HepG2 (cell line): ENCODE data around the gene CCDC191. TPM values are rescaled to one million over a fixed set of nuclear protein-coding genes. Genes with fewer than 3 reads are reported as not detected.

Source experiments
- ARID5B ChIP-seq: IDR thresholded peaks from 2 replicates; pipeline ENCODE4 v1.4.0; 2020; ENCODE audit warnings: mild to moderate bottlenecking, missing genetic modification reagents
- ARNTL ChIP-seq: sonication (generic); formaldehyde crosslinking; IDR thresholded peaks from 2 replicates; pipeline ENCODE4 v1.4.0; 2020; ENCODE audit warnings: mild to moderate bottlenecking, missing genetic modification reagents
- ATF6 ChIP-seq: sonication (generic); formaldehyde crosslinking; conservative IDR thresholded peaks from 2 replicates; pipeline ENCODE4 v1.4.0; 2020; ENCODE audit warnings: missing genetic modification reagents
- DMTF1 ChIP-seq: sonication (generic); formaldehyde crosslinking; IDR thresholded peaks from 2 replicates; pipeline ENCODE4 v1.4.0; 2020; ENCODE audit warnings: mild to moderate bottlenecking, missing genetic modification reagents
- KLF13 ChIP-seq: sonication (generic); formaldehyde crosslinking; IDR thresholded peaks from 2 replicates; pipeline ENCODE4 v1.4.0; 2020; ENCODE audit warnings: mild to moderate bottlenecking, missing genetic modification reagents
- MED1 ChIP-seq: sonication (generic); formaldehyde crosslinking; IDR thresholded peaks from 2 replicates; pipeline ENCODE4 v1.4.0; 2020; ENCODE audit warnings: missing genetic modification reagents
- MIER3 ChIP-seq: IDR thresholded peaks from 2 replicates; pipeline ENCODE4 v1.6.1; 2016; ENCODE audit warnings: missing compliant biosample characterization, borderline replicate concordance
- MIXL1 ChIP-seq: IDR thresholded peaks from 2 replicates; pipeline ENCODE4 v1.6.1; 2016
- NFE2L1 ChIP-seq: sonication (generic); formaldehyde crosslinking; IDR thresholded peaks from 2 replicates; pipeline ENCODE4 v1.4.0; 2020; ENCODE audit warnings: missing genetic modification reagents, mild to moderate bottlenecking, borderline replicate concordance
- RORA ChIP-seq: sonication (generic); formaldehyde crosslinking; IDR thresholded peaks from 2 replicates; pipeline ENCODE4 v1.5.0; 2020; ENCODE audit warnings: mild to moderate bottlenecking, missing genetic modification reagents, moderate library complexity
- SP4 ChIP-seq: sonication (generic); formaldehyde crosslinking; IDR thresholded peaks from 2 replicates; pipeline ENCODE4 v1.8.1; 2023; ENCODE audit warnings: mild to moderate bottlenecking, missing genetic modification reagents
- TRIM22 ChIP-seq: fragments of 450-650 bp; IDR thresholded peaks from 2 replicates; pipeline ENCODE4 v1.6.1; 2017
- ZFX ChIP-seq: sonication (generic); formaldehyde crosslinking; IDR thresholded peaks from 2 replicates; pipeline ENCODE4 v1.4.0; 2020; ENCODE audit warnings: mild to moderate bottlenecking, low read depth, missing genetic modification reagents, moderate library complexity
- ZNF44 ChIP-seq: sonication (generic); formaldehyde crosslinking; IDR thresholded peaks from 2 replicates; pipeline ENCODE4 v1.5.1; 2020; ENCODE audit warnings: mild to moderate bottlenecking, missing genetic modification reagents
- ZNF446 ChIP-seq: sonication (generic); formaldehyde crosslinking; IDR thresholded peaks from 2 replicates; pipeline ENCODE4 v1.5.0; 2020; ENCODE audit warnings: mild to moderate bottlenecking, missing genetic modification reagents
- ZNF574 ChIP-seq: sonication (generic); formaldehyde crosslinking; IDR thresholded peaks from 2 replicates; pipeline ENCODE4 v1.4.0; 2020; ENCODE audit warnings: missing genetic modification reagents
- ZNF615 ChIP-seq: sonication (generic); formaldehyde crosslinking; IDR thresholded peaks from 2 replicates; pipeline ENCODE4 v1.5.0; 2020; ENCODE audit warnings: mild to moderate bottlenecking, missing genetic modification reagents, borderline replicate concordance
- ZNF619 ChIP-seq: sonication (generic); formaldehyde crosslinking; IDR thresholded peaks from 2 replicates; pipeline ENCODE4 v1.4.0; 2020; ENCODE audit warnings: mild to moderate bottlenecking, missing genetic modification reagents
- polyA plus RNA-seq, 8 experiments: library from polyadenylated mRNA; depleted of rRNA in 3 of 8; stranded (reverse) in 7 of 8; unstranded in 1 of 8; fragments of >200 nt; fragmentation: Illumina TruSeq in 4 of 8; extraction: Trizol in 4 of 8; gene quantifications; 2 replicates each; pipeline versions ENCODE4 v1.2.1 to v1.2.3, GENCODE V29; 2011 to 2016; ENCODE audit warnings: low read depth in 4 of 8, missing spikeins in 1 of 8, mixed read lengths in 1 of 8; ENCODE audit not compliant: insufficient read depth in 1 of 8
- total RNA-seq, 5 experiments: library from RNA; depleted of rRNA; stranded (reverse); fragments of >200 nt; fragmentation: Illumina TruSeq; extraction: Trizol; gene quantifications; 2 replicates each; pipeline ENCODE4 v1.2.3, GENCODE V29; 2016; ENCODE audit warnings: low read depth in 1 of 5

CCDC191 gene
- total and polyA plus RNA-seq, 2 of the 13 experiments (the other 11 are each of a cell fraction or from before 2014, with no cell fraction given): 0.91 to 1.4 TPM

- TF ChIP-seq ZFX (peak; percentile 14; the same call in 1 of the 2 replicates), MIXL1 (CRISPR knock-in tag) (no peak), MIER3 (no peak), ZNF619 (no peak), ZNF446 (no peak), ARNTL (CRISPR knock-in tag) (no peak), NFE2L1 (no peak), ZNF574 (CRISPR knock-in tag) (peak; percentile 29; the same call in 1 of the 2 replicates), RORA (no peak), MED1 (CRISPR knock-in tag) (no peak), ARID5B (CRISPR knock-in tag) (no peak), DMTF1 (CRISPR knock-in tag) (no peak), SP4 (CRISPR knock-in tag) (0 out of 2 replicates have a peak, but pooled peaks have one; percentile 20), ATF6 (no peak), ZNF44 (CRISPR knock-in tag) (no peak), TRIM22 (no peak), KLF13 (CRISPR knock-in tag) (no peak), ZNF615 (CRISPR knock-in tag) (no peak)
Observed at GRCh38 chr3:113947372-113948014, 108.8 kb downstream of the CCDC191 start, which contains the start of gene ZDHHC23 (continued).
